Lower leg skin (tissue), 3 donors: Measurements from ENCODE around the gene NKAIN1.

Source experiments
- CTCF ChIP-seq, 3 donors: fragments of 450-650 bp; IDR thresholded peaks; one replicate each; pipeline ENCODE4 v1.5.1; 2016; ENCODE audit warnings: antibody characterized with exemption in 3 of 3, mild to moderate bottlenecking in 3 of 3, moderate library complexity in 2 of 3
- POLR2A ChIP-seq, 2 donors: fragments of 450-650 bp; IDR thresholded peaks; one replicate each; pipeline ENCODE4 v1.6.1; 2016 to 2017; ENCODE audit warnings: antibody characterized with exemption in 2 of 2, mild to moderate bottlenecking in 1 of 2, moderate library complexity in 1 of 2

DNA sequence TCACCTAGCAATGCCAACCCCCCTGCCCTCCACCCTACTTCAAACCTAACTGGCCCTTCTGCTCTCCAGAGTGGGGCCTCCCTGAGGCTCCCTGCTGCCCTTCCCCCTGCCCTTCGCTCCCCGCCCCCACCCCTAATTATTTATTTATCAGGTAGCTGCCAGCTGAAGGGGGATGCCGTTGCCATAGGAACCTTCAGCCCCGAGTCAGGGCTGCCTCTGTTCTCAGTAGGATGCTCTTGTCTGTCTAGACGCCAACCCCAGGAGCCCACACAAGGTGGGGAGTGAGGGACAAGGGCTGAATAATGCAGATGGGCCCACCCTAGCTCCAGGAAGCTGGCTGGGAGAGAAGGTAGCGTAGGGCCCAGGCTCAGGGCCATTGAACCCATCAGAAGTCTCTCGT is 41.1 kb downstream of the NKAIN1 start:
- TF ChIP-seq CTCF (IDR thresholded peaks at IDR 0.05) = no peak
- no peak for TF ChIP-seq POLR2A (IDR thresholded peaks at IDR 0.05)
